ENCODE measurements around the gene LNX1. TPM values are rescaled to one million over a fixed set of nuclear protein-coding genes. Genes with fewer than 3 reads are reported as not detected.

LNX1 gene
- total and polyA plus RNA-seq, 12 donors, result 1.2 to 8.9 (median 3.7) TPM

- Histone ChIP-seq H3K27me3 (no peaks in the 10 kb centered on the region), H3K27ac (no peak overlapping the region), H3K36me3 (replicated peaks in 1 of 2) (peaks cover 0 to 22% of the 10 kb centered on the region in 2 donors), H3K4me1 (replicated peaks in 1 of 2) (no peaks in the 10 kb centered on the region), H3K9me3 (replicated peaks in 1 of 3) (no peaks in the 10 kb centered on the region), H3K4me3 (no peak overlapping the region)
- TF ChIP-seq POLR2A (IDR thresholded peaks at IDR 0.05), result no peak
- TF ChIP-seq CTCF (IDR thresholded peaks at IDR 0.05), result no peak
- DNase-seq, result no peak
- WGBS, 4 donors, result 98 to 100% (median 99%) methylated on average over 2 of the region's 2 CpGs
- intact Hi-C loops (cut with DNase I), result no loop called here
Measured at GRCh38 chr4:53461244-53461643, 130.0 kb downstream of the LNX1 start.

GRCh38 chr4:53459548-53459947 is 131.7 kb downstream of the LNX1 start:
- Histone ChIP-seq H3K9me3 (replicated peaks in 1 of 3) (no peaks in the 10 kb centered on the region), H3K27me3 (no peaks in the 10 kb centered on the region), H3K36me3 (replicated peaks in 1 of 2) (peaks cover 0 to 35% of the 10 kb centered on the region in 2 donors), H3K4me3 (no peak overlapping the region), H3K4me1 (replicated peaks in 1 of 2) (no peaks in the 10 kb centered on the region), H3K27ac (peak overlapping the region in 1 of 5 donors; percentile 2)
- intact Hi-C loops (cut with DNase I), result no loop called here
- DNase-seq, result no peak
- TF ChIP-seq CTCF (IDR thresholded peaks at IDR 0.05) (no peak), POLR2A (IDR thresholded peaks at IDR 0.05) (no peak)

GRCh38 chr4:53456178-53456577 is 135.1 kb downstream of the LNX1 start:
- DNase-seq, result no peak
- Histone ChIP-seq H3K27me3 (no peaks in the 10 kb centered on the region), H3K9me3 (replicated peaks in 1 of 3) (no peaks in the 10 kb centered on the region), H3K27ac (no peak overlapping the region), H3K4me3 (no peak overlapping the region), H3K4me1 (replicated peaks in 1 of 2) (no peaks in the 10 kb centered on the region), H3K36me3 (replicated peaks in 1 of 2) (peaks cover 0 to 47% of the 10 kb centered on the region in 2 donors)
- intact Hi-C loops (cut with DNase I), result no loop called here
- no peak for TF ChIP-seq POLR2A (IDR thresholded peaks at IDR 0.05)
- no peak for TF ChIP-seq CTCF (IDR thresholded peaks at IDR 0.05)

GRCh38 chr4:53455766-53456165 is 135.5 kb downstream of the LNX1 start:
- WGBS, 4 donors, result 90 to 97% (median 93%) methylated on average over 3 of the region's 3 CpGs
- intact Hi-C loops (cut with DNase I), result no loop called here
- Histone ChIP-seq H3K4me1 (replicated peaks in 1 of 2) (no peaks in the 10 kb centered on the region), H3K9me3 (replicated peaks in 1 of 3) (no peaks in the 10 kb centered on the region), H3K27ac (no peak overlapping the region), H3K4me3 (no peak overlapping the region), H3K36me3 (replicated peaks in 1 of 2) (peaks cover 0 to 42% of the 10 kb centered on the region in 2 donors), H3K27me3 (no peaks in the 10 kb centered on the region)
- TF ChIP-seq POLR2A (IDR thresholded peaks at IDR 0.05), result no peak
- TF ChIP-seq CTCF (IDR thresholded peaks at IDR 0.05), result no peak
- DNase-seq, result no peak
